ENCODE data around the gene PTGDS. TPM values are rescaled to one million over a fixed set of nuclear protein-coding genes. Genes with fewer than 3 reads are reported as not detected.

Gene PTGDS
- 0.36 TPM in 1 of 2 replicates, not detected in the other for total RNA-seq

DNA sequence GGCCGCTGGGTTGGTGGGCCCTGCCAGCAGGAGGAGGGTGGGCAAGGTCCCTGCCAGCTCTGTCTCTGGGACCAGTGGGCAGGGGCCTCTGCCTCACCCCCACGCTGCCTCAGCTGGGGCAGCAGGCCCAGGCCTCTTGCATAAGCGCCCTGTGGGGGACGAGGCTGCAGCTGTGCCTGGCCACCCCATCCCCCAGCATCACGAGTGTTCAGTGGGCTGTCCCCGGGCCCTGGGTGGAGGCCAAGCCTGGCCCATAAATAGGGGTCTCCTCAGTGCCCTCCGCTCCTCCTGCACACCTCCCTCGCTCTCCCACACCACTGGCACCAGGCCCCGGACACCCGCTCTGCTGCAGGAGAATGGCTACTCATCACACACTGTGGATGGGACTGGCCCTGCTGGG, at the start of gene PTGDS:
Gene PTGDS (plus strand): TSS at position 282 of the 400 bp plus-strand sequence. CDS start 75 bp downstream, at position 357.
- Mint-ChIP-seq H3K36me3 (ENCODE audit: low read depth) (no peaks in the 10 kb centered on the region), H3K27me3 (ENCODE audit: insufficient read depth) (peaks cover 9% of the 10 kb centered on the region), H3K4me3 (no peak within 1 kb of the TSS), H3K9me3 (no peaks in the 10 kb centered on the region), H3K4me1 (ENCODE audit: low read depth) (peaks cover 6% of the 10 kb centered on the region), H3K27ac (no peak within 1 kb of the TSS)
- intact Hi-C loops (cut with micrococcal nuclease) = no loop called here
- no peak for DNase-seq (ENCODE audit: low spot score)

DNA sequence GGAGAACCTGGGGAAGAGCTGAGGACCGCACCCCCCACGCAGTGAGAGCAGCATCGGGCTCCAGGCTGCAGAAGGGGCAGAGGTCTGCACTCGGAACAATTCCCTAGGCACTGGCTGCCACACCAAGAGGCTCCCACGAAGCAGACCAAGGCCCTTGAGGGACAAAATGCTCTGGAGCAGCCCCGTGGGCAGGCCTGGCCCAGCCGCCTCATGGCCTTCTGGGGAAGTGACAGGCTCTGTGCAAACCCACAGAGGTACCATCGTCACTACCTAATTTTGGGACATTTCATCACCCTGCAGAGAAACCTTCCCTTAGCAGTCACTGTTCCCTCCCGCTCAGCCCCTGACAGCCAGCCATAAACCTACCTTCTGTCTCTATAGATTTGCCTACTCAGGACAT, 48.7 kb upstream of the PTGDS start:
- Mint-ChIP-seq H3K36me3 (ENCODE audit: low read depth) (peaks cover 40% of the 10 kb centered on the region), H3K27ac (peak overlapping the region; percentile 44), H3K27me3 (ENCODE audit: insufficient read depth) (no peaks in the 10 kb centered on the region), H3K9me3 (no peaks in the 10 kb centered on the region), H3K4me1 (ENCODE audit: low read depth) (peaks cover 24% of the 10 kb centered on the region), H3K4me3 (no peak overlapping the region)
- intact Hi-C loops (cut with micrococcal nuclease) = no loop called here
- no peak for DNase-seq (ENCODE audit: low spot score)

DNA sequence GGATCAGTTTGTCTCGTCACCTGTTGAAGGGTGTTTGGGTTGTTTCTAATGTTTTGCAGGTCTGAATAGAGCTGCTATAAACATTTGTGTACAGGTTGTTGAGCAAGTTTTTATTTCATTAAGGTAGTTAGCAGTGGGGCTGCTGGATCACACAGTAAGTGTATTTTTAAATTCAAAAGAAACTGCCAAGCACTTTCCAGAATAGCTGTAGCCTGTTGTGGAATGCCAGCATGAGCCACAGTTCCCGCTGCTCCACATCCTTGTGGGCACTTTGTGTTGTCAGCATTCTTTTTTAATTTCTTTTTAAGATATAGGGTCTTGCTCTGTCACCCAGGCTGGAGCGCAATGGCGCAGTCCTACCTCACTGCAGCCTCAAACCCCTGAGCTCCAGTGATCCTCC, 47.3 kb upstream of the PTGDS start:
- Mint-ChIP-seq H3K27ac (no peak overlapping the region), H3K36me3 (ENCODE audit: low read depth) (peaks cover 40% of the 10 kb centered on the region), H3K4me1 (ENCODE audit: low read depth) (peaks cover 24% of the 10 kb centered on the region), H3K9me3 (no peaks in the 10 kb centered on the region), H3K4me3 (no peak overlapping the region), H3K27me3 (ENCODE audit: insufficient read depth) (no peaks in the 10 kb centered on the region)
- intact Hi-C loops (cut with micrococcal nuclease) = no loop called here
- no peak for DNase-seq (ENCODE audit: low spot score)

DNA sequence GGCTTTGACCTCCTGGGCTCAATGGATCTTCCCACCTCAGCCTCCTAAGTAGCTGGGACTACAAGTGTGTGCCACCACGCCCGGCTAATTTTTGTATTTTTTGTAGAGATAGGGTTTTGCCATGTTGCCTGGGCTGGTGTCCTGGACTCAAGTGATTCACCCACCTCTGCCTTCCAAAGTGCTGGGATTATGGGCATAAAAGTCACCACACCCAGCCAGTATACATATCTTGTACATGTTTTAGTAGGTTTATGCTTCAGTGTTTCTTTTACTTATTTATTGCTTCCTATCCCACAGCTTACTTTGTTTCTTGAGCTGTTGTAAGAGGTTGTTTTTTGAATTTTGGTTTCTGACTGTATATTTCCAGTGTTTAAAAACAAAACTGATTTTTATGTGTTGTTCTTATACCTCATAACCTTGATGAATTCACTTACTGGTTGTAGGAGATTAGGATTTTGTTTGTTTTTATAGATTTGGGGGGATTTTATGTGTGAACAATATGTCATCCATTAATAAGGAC, 45.6 kb upstream of the PTGDS start:
- peak overlapping the region; percentile 68 for H3K27ac Mint-ChIP-seq
- intact Hi-C loops (cut with micrococcal nuclease) = no loop called here
- H3K36me3 Mint-ChIP-seq (ENCODE audit: low read depth) = peaks cover 41% of the 10 kb centered on the region
- H3K27me3 Mint-ChIP-seq (ENCODE audit: insufficient read depth) = no peaks in the 10 kb centered on the region
- peaks cover 24% of the 10 kb centered on the region for H3K4me1 Mint-ChIP-seq (ENCODE audit: low read depth)
- DNase-seq (ENCODE audit: low spot score) = no peak
- no peak overlapping the region for H3K4me3 Mint-ChIP-seq
- no peaks in the 10 kb centered on the region for H3K9me3 Mint-ChIP-seq

DNA sequence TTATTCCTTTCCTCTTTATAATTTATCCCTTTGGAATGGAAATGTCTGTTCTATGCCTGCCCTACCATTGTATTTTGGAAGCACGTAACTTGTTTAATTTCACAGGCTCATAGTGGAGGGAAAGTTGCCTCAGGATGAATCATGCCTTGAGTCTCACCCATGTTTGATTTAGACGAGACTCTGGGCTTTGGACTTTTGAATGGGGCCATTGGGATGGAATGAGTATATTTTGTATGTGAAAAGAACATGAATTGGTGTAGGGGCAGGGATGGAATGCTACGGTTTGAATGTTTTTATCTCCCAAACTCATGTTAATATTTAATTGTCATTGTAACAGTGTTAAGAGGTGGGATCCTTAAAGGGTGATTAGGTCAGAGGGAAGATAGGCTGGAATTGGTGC, 43.0 kb upstream of the PTGDS start:
- Mint-ChIP-seq H3K9me3 (no peaks in the 10 kb centered on the region), H3K4me3 (no peak overlapping the region), H3K27ac (peak overlapping the region; percentile 40), H3K36me3 (ENCODE audit: low read depth) (peaks cover 36% of the 10 kb centered on the region), H3K27me3 (ENCODE audit: insufficient read depth) (no peaks in the 10 kb centered on the region), H3K4me1 (ENCODE audit: low read depth) (peaks cover 22% of the 10 kb centered on the region)
- intact Hi-C loops (cut with micrococcal nuclease) = no loop called here
- DNase-seq (ENCODE audit: low spot score) = no peak

DNA sequence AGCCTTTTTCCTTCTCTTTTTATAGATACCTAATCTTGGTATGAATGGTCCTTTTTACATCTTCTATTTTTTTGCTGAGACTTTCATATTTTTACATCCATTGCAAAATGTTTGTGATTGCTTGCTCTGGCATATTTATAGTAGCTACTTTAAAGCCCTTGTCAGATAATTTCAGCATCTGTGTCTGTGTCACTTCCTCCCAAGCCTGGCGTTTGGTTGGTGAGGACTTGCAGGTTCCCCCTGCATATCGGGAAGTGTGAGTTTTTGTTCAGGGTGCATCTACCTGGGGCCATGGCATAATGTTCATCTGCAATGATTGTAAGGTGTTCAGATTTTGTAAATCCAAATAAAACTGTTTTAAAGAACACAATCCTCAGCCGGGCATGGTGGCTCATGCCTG, 41.7 kb upstream of the PTGDS start:
- no peaks in the 10 kb centered on the region for H3K9me3 Mint-ChIP-seq
- no peaks in the 10 kb centered on the region for H3K27me3 Mint-ChIP-seq (ENCODE audit: insufficient read depth)

DNA sequence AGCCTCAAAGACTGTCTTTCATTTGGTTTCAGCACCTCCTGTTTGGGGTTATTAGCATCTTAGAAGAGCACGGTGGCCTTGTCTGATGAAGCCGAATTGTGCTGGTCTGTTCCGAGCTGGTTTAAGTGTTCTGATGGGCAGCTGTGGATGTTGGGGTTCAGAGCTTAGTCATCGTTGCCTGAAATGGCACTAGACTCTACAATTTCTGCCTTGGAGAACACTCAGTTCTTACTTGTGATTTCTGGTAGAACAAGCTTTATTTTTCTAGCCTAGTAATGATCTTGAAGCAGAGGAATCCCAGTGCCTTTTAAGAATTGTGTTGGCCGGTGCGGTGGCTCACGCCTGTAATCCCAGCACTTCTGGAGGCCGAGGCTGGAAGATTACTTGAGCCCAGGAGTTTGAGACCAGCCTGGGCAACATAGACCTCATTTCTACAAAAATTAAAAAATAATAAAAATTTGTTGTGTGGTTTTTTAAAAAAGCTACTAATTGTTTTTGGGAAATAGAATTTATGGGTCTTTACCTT, 40.6 kb upstream of the PTGDS start:
- peaks cover 21% of the 10 kb centered on the region for H3K4me1 Mint-ChIP-seq (ENCODE audit: low read depth)
- H3K9me3 Mint-ChIP-seq = no peaks in the 10 kb centered on the region
- no peak overlapping the region for H3K27ac Mint-ChIP-seq
- intact Hi-C loops (cut with micrococcal nuclease) = no loop called here
- DNase-seq (ENCODE audit: low spot score) = no peak
- H3K36me3 Mint-ChIP-seq (ENCODE audit: low read depth) = peaks cover 39% of the 10 kb centered on the region
- H3K27me3 Mint-ChIP-seq (ENCODE audit: insufficient read depth) = no peaks in the 10 kb centered on the region
- H3K4me3 Mint-ChIP-seq = no peak overlapping the region

More for the DNA sequence above, 41.7 kb upstream of the PTGDS start:
- intact Hi-C loops (cut with micrococcal nuclease) = no loop called here
- no peak overlapping the region for H3K4me3 Mint-ChIP-seq
- H3K4me1 Mint-ChIP-seq (ENCODE audit: low read depth) = peaks cover 22% of the 10 kb centered on the region
- no peak overlapping the region for H3K27ac Mint-ChIP-seq
- H3K36me3 Mint-ChIP-seq (ENCODE audit: low read depth) = peaks cover 36% of the 10 kb centered on the region
- no peak for DNase-seq (ENCODE audit: low spot score)

DNA sequence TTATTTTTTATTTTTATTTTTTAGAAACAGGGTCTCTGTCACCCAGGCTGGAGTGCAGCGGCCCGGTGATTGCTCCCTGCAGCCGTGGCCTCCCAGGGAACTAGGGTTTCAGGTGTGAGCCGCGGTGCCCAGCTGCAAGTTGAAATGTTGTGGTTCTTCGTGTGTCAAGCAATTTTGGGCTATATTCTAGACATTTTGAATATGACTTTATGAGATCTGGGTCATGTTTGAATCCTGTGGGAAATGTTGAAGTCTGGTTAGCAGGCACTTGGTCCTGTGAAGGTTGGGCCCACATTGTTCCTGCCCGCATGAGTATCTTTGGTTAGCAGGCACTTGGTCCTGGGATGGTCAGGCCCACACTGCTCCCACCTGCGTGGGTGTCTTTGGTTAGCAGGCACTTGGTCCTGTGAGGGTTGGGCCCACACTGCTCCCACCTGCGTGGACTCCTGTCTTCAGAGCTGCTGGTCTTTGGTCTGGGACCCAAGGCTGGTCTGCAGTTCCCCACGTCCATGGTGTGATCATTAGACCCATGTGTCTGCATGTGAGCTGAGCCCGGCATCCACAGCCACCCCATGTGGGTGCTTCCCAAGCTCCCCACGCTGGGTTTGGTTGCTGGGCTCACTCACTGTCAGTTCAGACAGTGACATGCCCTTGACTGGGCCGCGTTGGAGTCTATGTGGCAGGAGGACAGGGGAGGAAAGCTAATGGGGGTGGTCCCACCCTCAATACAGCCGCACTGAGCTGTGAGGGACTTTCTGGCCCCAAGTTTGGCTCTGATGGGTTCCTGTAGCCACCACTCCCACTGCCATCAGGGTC, 39.9 kb upstream of the PTGDS start:
- H3K36me3 Mint-ChIP-seq (ENCODE audit: low read depth) = peaks cover 37% of the 10 kb centered on the region
- no peak for DNase-seq (ENCODE audit: low spot score)
- no peaks in the 10 kb centered on the region for H3K9me3 Mint-ChIP-seq
- no peak overlapping the region for H3K4me3 Mint-ChIP-seq
- H3K27me3 Mint-ChIP-seq (ENCODE audit: insufficient read depth) = no peaks in the 10 kb centered on the region
- peaks cover 14% of the 10 kb centered on the region for H3K4me1 Mint-ChIP-seq (ENCODE audit: low read depth)
- intact Hi-C loops (cut with micrococcal nuclease) = no loop called here
- peak overlapping the region; percentile 67 for H3K27ac Mint-ChIP-seq

DNA sequence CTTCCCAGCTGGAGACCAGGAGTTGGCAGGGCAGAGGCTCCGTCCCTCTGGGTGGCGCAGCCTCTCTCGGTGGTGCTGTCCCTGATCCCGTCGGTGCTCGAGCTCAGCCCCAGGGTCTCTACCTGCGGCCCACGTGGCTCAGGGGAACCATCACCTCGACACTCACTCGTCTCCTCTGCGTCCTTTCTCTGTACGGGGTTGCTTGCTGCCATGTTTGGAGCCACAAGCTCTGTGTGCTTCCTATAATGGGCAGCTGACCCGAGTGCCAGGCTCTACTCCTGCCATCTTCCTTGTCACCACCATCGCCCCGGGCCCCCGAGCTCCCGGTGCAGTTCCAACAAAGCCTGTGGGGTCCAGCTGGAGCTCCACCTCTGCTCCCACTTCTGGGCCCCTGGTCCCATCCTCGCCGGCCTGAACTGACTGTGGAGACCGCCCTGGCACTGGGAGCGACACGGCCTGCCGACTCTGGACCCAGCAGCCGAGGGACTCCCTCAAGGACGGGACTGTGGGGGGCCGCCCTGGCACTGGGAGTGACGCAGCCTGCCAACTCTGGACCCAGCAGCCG, 37.8 kb upstream of the PTGDS start:
- no peak overlapping the region for H3K4me3 Mint-ChIP-seq
- H3K27ac Mint-ChIP-seq = no peak overlapping the region
- peaks cover 30% of the 10 kb centered on the region for H3K36me3 Mint-ChIP-seq (ENCODE audit: low read depth)
- DNase-seq (ENCODE audit: low spot score) = no peak
- no peaks in the 10 kb centered on the region for H3K27me3 Mint-ChIP-seq (ENCODE audit: insufficient read depth)
- H3K4me1 Mint-ChIP-seq (ENCODE audit: low read depth) = peaks cover 3% of the 10 kb centered on the region
- no peaks in the 10 kb centered on the region for H3K9me3 Mint-ChIP-seq
- intact Hi-C loops (cut with micrococcal nuclease) = no loop called here

DNA sequence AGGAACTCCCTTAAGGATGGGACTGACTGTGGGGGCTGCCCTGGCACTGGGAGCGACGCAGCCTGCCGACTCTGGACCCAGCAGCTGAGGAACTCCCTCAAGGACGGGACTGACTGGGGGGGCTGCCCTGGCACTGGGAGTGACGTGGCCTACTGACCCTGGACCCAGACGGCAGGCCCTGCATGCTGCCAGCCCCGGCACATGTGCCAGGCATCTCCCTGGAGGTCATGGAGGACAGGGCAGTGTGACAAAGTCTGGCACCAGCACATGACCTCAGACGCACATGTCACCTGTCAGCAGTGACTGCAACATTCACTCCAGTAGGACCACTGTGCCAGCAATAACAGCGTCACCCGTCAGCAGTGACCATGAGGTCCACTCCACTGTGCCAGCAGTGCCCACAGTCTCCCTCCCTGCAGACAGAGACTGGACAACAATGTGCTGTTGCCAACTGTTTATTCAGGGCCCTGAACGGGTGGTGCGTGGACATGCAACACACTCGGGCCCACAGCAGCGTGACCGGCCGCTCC, 37.2 kb upstream of the PTGDS start:
- Mint-ChIP-seq H3K27me3 (ENCODE audit: insufficient read depth) (no peaks in the 10 kb centered on the region), H3K27ac (no peak overlapping the region), H3K4me1 (ENCODE audit: low read depth) (peaks cover 8% of the 10 kb centered on the region), H3K4me3 (no peak overlapping the region), H3K9me3 (no peaks in the 10 kb centered on the region), H3K36me3 (ENCODE audit: low read depth) (peaks cover 30% of the 10 kb centered on the region)
- DNase-seq (ENCODE audit: low spot score) = no peak
- intact Hi-C loops (cut with micrococcal nuclease) = no loop called here

DNA sequence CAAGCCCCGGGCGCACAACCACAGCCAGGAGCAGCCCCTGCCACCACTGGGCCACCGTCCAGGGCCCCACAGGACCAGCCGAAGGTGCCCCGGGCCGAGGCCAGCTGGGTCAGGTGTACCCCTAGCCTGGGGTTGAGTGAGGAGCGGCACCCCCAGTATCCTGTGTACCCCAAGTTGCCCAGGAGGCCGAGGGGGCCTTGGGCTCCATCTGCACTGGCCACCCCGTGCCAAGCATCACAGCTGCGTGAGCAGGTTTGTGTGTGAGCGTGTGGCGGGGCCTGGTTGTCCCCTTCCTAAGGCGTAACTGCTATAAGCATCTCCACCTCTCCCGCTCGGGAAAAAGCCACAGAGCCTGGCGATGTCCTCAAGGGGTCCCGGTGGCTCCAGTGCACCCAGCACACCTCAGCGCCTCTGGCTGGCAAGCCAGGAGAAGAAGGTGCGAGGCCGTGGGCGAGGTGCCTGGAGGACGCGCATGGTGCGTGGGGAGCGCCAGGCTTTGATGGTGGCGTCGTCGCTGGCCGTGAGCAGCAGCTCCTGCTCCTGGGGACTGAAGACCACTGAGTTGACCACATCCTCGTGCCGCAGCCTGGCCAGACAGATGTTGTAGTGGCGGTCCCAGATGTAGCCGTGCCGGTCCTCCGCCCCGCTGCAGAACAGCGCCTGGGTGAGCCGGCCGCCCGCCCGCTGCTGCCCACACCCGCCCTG, 36.6 kb upstream of the PTGDS start:
- intact Hi-C loops (cut with micrococcal nuclease) = no loop called here
- Mint-ChIP-seq H3K4me3 (no peak overlapping the region), H3K4me1 (ENCODE audit: low read depth) (peaks cover 8% of the 10 kb centered on the region), H3K36me3 (ENCODE audit: low read depth) (peaks cover 30% of the 10 kb centered on the region), H3K9me3 (no peaks in the 10 kb centered on the region), H3K27ac (no peak overlapping the region), H3K27me3 (ENCODE audit: insufficient read depth) (no peaks in the 10 kb centered on the region)
- DNase-seq (ENCODE audit: low spot score) = no peak

DNA sequence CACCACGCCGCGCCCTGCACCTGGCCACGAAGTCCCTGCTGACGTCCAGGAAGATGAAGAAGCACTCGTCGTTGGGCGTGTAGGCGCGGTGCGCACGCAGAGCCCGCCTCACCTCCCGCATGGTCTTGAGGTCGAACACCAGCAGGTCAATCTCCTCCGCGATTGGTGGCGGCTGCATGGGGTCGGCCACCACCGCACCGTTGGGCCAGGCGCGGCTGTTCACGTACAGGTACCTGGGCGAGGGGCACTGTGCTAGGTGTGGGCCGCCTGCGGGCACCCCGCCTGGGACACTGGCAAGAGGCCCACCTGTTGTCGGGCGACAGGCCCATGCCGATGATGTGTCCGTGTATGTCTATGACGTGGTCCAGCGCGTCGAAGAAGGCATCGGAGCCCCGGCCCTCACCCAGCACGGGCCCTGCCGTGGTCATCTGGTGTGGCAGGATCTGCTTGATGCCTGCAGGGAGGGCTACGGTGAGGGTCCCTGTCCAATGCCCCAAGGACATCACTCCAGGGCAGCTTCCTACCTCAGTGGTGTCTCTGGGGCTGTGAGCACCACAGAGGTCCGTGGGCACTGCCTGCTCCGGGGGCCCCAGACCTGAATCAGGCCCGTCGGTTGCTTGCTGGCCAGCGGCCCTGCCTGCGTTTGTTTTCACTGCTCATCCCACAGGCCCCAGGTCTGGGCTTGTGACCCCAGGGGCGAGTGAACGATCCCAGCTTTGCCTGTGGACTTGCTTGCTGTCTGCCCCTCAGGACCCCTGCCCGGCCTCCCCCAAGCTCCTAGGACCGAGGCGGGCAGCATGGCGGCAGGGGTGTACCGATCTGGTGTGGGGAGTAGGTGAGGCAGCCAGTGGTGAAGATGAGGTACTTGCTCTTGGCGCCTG, 35.8 kb upstream of the PTGDS start:
- H3K4me3 Mint-ChIP-seq = no peak overlapping the region
- no peak overlapping the region for H3K27ac Mint-ChIP-seq
- H3K9me3 Mint-ChIP-seq = no peaks in the 10 kb centered on the region
- intact Hi-C loops (cut with micrococcal nuclease) = no loop called here
- no peaks in the 10 kb centered on the region for H3K27me3 Mint-ChIP-seq (ENCODE audit: insufficient read depth)
- peaks cover 27% of the 10 kb centered on the region for H3K36me3 Mint-ChIP-seq (ENCODE audit: low read depth)
- DNase-seq (ENCODE audit: low spot score) = no peak
- peaks cover 8% of the 10 kb centered on the region for H3K4me1 Mint-ChIP-seq (ENCODE audit: low read depth)
